Bronchial epithelial cell (primary cell): ENCODE data around the gene DDR1. TPM values are rescaled to one million over a fixed set of nuclear protein-coding genes. Genes with fewer than 3 reads are reported as not detected.

ENCODE experiments used
- DNase-seq: peaks from one replicate; pipeline ENCODE4 v3.0.0-alpha.2; 2010; ENCODE audit warnings: low read depth
- FAIRE-seq: peaks from 2 replicates; lab custom pipeline; 2011; peaks lifted over from hg19 to GRCh38; lab: Jason Lieb, UNC
- H3K27me3 ChIP-seq: 2 replicates; pipeline ENCODE4 v1.5.1; 2011; ENCODE audit warnings: low read length; ENCODE audit not compliant: control insufficient read depth, insufficient read depth
- H3K36me3 ChIP-seq: 2 replicates; pipeline ENCODE4 v1.5.1; 2011; ENCODE audit warnings: low read length; ENCODE audit not compliant: control insufficient read depth, insufficient read depth
- H3K4me3 ChIP-seq: 2 replicates; pipeline ENCODE4 v1.5.1; 2011; ENCODE audit warnings: mild to moderate bottlenecking, low read depth, low read length, control low read depth
- total RNA-seq: library from RNA; depleted of rRNA; stranded (reverse); fragments of >200 nt; gene quantifications from 2 replicates; pipeline ENCODE4 v1.2.1, GENCODE V29; 2014
- TF ChIP-seq, protein P1 (sequence below): IDR thresholded peaks from 2 replicates; pipeline ENCODE4 v1.5.1; 2011; ENCODE audit warnings: mild to moderate bottlenecking, moderate library complexity, low read length, control low read depth, inconsistent platforms; ENCODE audit not compliant: insufficient read depth, severe bottlenecking

The DDR1 gene
- total RNA-seq, 1 donor from 2014 or later, result 149 TPM

DNA sequence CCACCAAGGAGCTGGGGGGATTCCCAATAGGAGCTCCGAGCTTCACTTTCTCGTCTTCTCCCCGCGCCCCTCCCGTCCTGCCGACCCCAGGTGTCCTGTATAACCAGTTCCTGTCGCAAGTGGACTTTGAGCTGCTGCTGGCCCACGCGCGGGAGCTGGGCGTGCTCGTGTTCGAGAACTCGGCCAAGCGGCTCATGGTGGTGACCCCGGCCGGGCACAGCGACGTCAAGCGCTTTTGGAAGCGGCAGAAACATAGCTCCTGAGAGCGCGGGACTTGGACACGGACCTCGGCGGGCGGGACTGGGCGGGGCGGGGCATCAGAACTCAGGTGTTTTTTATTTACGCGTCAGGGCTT is 29.4 kb downstream of the DDR1 start:
- peak overlapping the region; percentile 21 for H3K4me3 ChIP-seq
- TF ChIP-seq, protein P1, sequence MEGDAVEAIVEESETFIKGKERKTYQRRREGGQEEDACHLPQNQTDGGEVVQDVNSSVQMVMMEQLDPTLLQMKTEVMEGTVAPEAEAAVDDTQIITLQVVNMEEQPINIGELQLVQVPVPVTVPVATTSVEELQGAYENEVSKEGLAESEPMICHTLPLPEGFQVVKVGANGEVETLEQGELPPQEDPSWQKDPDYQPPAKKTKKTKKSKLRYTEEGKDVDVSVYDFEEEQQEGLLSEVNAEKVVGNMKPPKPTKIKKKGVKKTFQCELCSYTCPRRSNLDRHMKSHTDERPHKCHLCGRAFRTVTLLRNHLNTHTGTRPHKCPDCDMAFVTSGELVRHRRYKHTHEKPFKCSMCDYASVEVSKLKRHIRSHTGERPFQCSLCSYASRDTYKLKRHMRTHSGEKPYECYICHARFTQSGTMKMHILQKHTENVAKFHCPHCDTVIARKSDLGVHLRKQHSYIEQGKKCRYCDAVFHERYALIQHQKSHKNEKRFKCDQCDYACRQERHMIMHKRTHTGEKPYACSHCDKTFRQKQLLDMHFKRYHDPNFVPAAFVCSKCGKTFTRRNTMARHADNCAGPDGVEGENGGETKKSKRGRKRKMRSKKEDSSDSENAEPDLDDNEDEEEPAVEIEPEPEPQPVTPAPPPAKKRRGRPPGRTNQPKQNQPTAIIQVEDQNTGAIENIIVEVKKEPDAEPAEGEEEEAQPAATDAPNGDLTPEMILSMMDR, result no peak
- FAIRE-seq, result no peak

DNA sequence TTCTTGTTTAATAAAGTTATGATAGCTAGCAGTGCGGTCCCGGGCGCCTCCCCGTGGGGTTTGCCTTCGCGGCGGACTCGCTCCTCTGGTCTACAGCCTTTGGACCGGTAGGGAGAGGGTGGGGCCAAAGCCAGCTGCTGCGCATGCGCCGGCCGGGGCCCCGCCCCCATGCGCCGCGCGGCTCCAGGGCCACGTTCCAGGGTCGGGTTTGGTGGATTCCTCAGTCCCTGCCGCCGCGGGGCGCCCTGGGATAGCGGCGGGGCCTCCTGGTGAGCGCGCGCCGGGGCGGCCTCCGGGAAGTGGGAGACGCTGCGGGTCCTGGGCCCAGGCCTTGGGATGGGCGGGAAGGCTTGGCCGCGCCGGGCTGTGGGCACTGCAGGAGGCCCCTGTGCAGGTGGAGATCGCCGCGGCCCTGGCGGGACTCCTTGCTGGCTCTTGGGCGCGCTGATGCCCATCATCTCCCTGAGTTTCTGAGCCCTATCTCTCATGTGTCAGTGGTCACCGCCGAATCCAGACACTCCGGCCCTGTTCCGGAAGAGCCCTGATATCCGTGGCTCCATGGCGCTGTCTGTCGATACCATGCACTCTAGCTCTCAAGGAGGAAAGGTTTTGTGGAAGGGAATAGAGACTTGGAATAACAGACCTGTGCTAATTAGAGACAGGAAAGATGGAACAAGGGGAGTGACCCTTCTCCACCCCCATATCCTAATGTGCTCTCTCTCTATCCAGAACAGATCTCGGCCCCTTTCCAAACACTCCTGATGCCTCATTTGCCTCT is 29.9 kb downstream of the DDR1 start, which contains the start of gene VARS2:
Gene VARS2, plus strand, starts transcription at position 163 of the 778 bp plus-strand sequence. Its CDS starts 599 bp downstream, at position 762.
- Histone ChIP-seq H3K36me3 (peaks cover 16% of the 10 kb centered on the region), H3K4me3 (peak within 1 kb of the TSS; percentile 55), H3K27me3 (no peaks in the 10 kb centered on the region)
- FAIRE-seq, result no peak
- peak; percentile 86 for DNase-seq
- TF ChIP-seq, protein P1, result peak; percentile 63

More for the DNA sequence above, 29.4 kb downstream of the DDR1 start:
- Histone ChIP-seq H3K27me3 (no peaks in the 10 kb centered on the region), H3K36me3 (peaks cover 16% of the 10 kb centered on the region)
- no peak for DNase-seq

DNA sequence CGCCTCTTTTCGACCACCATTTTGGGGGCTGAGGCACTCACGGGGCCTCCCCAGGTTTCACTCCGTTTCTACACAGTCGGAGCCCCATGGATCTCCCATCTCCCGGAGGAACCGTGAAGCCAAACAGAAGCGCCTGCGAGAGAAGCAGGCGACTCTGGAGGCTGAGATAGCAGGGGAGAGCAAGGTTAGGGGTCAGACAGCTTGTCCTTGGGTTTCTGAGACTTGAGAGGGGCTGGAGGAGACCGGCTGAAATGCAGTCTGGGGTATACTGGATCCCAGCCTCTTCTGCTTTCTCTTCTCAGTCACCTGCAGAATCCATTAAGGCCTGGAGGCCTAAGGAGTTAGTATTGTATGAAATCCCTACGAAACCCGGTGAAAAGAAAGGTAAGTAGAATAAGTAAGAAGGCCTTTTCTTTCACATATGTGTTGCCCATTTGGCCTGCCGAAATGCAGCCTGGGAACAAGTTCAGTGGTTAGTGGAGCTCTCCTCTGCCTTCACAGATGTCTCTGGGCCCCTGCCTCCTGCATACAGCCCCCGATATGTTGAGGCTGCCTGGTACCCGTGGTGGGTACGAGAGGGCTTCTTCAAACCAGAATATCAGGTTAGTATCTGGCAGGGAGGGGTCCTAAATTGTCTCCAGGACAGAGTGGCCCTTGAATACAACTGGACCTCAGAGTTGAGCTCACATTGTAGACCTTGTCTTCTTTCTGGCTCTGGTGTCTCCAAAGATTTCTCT is 30.7 kb downstream of the DDR1 start:
- no peak for FAIRE-seq

DNA sequence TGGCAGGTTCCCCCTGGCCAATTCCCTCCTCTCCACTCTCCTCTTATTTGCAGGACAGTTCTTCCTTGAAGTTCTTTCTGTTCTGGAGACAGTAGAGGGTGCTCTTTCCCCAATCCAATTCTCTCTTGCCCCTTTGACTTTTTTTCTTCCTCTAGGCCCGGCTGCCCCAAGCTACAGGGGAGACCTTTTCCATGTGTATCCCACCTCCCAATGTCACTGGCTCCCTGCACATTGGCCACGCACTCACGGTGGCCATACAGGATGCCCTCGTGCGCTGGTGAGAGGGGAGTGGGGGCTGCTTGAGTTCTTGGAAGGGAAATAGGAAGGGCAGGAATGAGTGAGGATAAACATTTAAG is 31.2 kb downstream of the DDR1 start:
- TF ChIP-seq, protein P1, result peak; percentile 77
- peak; percentile 64 for DNase-seq
- FAIRE-seq, result no peak
- Histone ChIP-seq H3K36me3 (peaks cover 19% of the 10 kb centered on the region), H3K27me3 (no peaks in the 10 kb centered on the region), H3K4me3 (no peak overlapping the region)

More for the DNA sequence above, 30.7 kb downstream of the DDR1 start:
- H3K36me3 ChIP-seq, result peaks cover 17% of the 10 kb centered on the region
- peak overlapping the region; percentile 55 for H3K4me3 ChIP-seq
- no peaks in the 10 kb centered on the region for H3K27me3 ChIP-seq
- TF ChIP-seq, protein P1, result no peak
- DNase-seq, result no peak

DNA sequence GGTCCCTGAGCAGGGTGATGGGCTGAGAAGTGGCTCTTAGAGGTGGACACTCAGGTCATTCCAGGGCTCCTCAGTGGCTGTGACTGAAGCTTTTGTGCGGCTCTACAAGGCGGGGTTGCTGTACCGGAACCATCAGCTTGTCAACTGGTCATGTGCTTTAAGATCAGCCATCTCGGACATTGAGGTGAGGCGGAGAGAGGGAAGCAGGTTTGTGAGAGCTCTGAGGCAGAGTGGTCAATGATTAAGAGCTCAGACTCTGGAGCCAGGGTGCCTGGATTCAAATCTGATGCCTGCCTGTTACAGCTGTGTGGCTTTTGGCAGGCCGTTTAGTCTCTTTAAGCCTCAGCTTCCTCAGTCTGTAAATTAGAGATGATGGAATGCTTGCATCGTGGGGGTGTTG is 32.7 kb downstream of the DDR1 start:
- no peak for DNase-seq
- no peak overlapping the region for H3K4me3 ChIP-seq
- peaks cover 14% of the 10 kb centered on the region for H3K36me3 ChIP-seq
- FAIRE-seq, result no peak
- TF ChIP-seq, protein P1, result no peak
- no peaks in the 10 kb centered on the region for H3K27me3 ChIP-seq
